PC-9 (cell line): ENCODE measurements around the gene SCYGR3.

ENCODE experiments used
- CTCF ChIP-seq: fragments of 200-600 bp; sonication (generic); conservative IDR thresholded peaks from 2 replicates; pipeline ENCODE4 v1.6.1; 2017; ENCODE audit warnings: mixed run types, antibody characterized with exemption, mild to moderate bottlenecking, moderate library complexity
- EZH2 ChIP-seq: fragments of 200-600 bp; sonication (generic); IDR thresholded peaks from 2 replicates; pipeline ENCODE4 v1.8.0; 2017; ENCODE audit warnings: antibody characterized with exemption, low read depth

DNA sequence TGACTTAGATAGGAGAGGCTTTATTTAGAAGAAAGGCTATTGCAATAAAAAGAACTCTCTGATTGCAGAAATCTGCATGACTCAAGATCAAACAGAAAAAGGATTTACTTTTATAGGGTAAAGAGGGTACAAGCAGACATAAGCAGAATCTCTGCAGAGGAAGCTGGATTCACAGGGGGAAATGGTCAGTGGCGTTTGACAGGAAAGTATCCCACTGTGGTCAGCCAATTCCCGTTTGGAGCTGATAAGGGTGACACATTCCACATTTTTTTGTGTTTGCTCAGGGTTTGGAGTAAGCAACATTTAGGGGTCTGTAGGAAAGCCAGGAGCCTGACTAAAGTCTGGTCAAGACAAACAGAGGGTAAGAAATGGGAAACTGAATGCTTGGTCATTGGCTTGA, 28.0 kb upstream of the SCYGR3 start:
- TF ChIP-seq CTCF (no peak), EZH2 (no peak)
